Measurements from ENCODE around the gene CCDC39.
"Not testable (repeated sequence)": the region's sequence is repeated elsewhere in the genome, so short reads cannot be mapped to it uniquely, and the experiment has no call there.

CCDC39 gene

GRCh38 chr3:180618563-180618962, 60.7 kb downstream of the CCDC39 start:
- not testable (repeated sequence) for DNase-seq

- DNase-seq: no peak
Measured at GRCh38 chr3:180617049-180617448, 62.2 kb downstream of the CCDC39 start.

- DNase-seq: no peak
Measured at GRCh38 chr3:180615954-180616353, 63.3 kb downstream of the CCDC39 start.

- DNase-seq: no peak
Measured at GRCh38 chr3:180612364-180612763, 66.9 kb downstream of the CCDC39 start.

- DNase-seq: no peak
Measured at GRCh38 chr3:180611006-180611405, 68.3 kb downstream of the CCDC39 start.

- DNase-seq: peak; percentile 95
Measured at GRCh38 chr3:180601688-180602666, 77.3 kb downstream of the CCDC39 start, which contains the start of gene TTC14. TSS of gene TTC14 (plus strand) at chr3:180602163. CDS start at chr3:180602262, 99 bp downstream.

GRCh38 chr3:180600473-180600872, 78.8 kb downstream of the CCDC39 start:
- DNase-seq: no peak

- DNase-seq: no peak
Measured at GRCh38 chr3:180595559-180595935, 83.7 kb downstream of the CCDC39 start.

GRCh38 chr3:180594631-180595558, 84.4 kb downstream of the CCDC39 start:
- no peak for DNase-seq

- DNase-seq: not testable (repeated sequence)
Measured at GRCh38 chr3:180593631-180594030, 85.7 kb downstream of the CCDC39 start.

GRCh38 chr3:180590396-180590795, 88.9 kb downstream of the CCDC39 start:
- no peak for DNase-seq

GRCh38 chr3:180580934-180581333, 98.4 kb downstream of the CCDC39 start:
- no peak for DNase-seq

GRCh38 chr3:180575571-180575970, 103.7 kb downstream of the CCDC39 start:
- no peak for DNase-seq

- no peak for DNase-seq
Measured at GRCh38 chr3:180571831-180572598, 107.3 kb downstream of the CCDC39 start.

- DNase-seq: no peak
Measured at GRCh38 chr3:180570238-180570637, 109.1 kb downstream of the CCDC39 start.

GRCh38 chr3:180564676-180565075, 114.6 kb downstream of the CCDC39 start:
- DNase-seq: no peak
